ENCODE data around the gene POU2F2. TPM values are rescaled to one million over a fixed set of nuclear protein-coding genes. Genes with fewer than 3 reads are reported as not detected.

POU2F2 gene
- total and polyA plus RNA-seq, 2 experiments from 2014 or later, result 2.3 to 4.6 TPM

DNA sequence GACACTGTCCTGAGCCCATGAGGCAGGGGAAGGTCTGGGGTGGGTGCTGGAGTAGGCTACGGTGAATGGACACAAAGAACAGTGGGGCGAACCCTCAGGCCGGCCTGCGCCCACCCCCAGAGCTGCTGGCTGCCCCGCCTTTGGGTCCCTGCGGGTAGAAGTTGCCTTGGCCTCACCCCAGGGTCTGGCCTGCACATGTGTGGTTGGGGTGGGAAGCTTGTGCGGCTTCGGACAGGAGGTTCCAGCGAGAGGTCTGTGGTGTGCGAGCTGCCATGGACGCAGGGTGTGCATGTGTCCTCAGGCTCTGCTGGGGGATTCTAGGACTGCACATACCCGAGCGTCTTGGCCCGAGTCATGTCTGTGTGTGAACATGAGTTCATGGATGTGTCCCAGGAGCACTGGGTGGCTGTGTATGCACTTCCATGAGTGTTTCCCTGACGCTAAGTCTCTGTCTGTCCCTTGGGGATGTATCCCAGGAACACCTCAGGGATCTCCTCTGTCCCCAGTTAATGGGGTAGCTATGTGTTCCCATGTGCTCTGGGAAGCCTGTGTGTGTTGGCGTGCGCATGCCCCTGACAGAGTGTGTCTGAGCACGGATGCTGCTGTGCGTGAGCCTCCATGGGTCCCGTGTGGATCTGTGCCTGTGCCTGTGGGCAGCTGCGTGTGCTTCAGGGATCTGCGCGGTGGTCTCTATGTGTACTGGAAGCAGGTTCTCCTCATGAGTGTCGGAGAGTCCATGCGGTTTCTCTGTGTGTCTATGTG, 20.8 kb upstream of the POU2F2 start:
- DNase-seq (ENCODE audit: low spot score) (no peak), ATAC-seq (no peak)
- no peak overlapping the region for H3K4me3 ChIP-seq
- H3K9me2 ChIP-seq (ENCODE audit: insufficient read depth), result no peaks in the 10 kb centered on the region
- no peak overlapping the region for H3K27ac ChIP-seq (ENCODE audit: low read depth)
- H3F3A ChIP-seq (replicated peaks; ENCODE audit: low read depth), result 0 out of 2 replicates have a peak, but pooled peaks cover 9% of the 10 kb centered on the region
- Mint-ChIP-seq H3K9me3 (no peaks in the 10 kb centered on the region), H3K36me3 (ENCODE audit: low read depth) (no peaks in the 10 kb centered on the region; the same call in 2 of the 3 replicates), H3K4me1 (peaks cover 60% of the 10 kb centered on the region), H3K27ac (no peak overlapping the region), H3K27me3 (ENCODE audit: insufficient read depth, low read depth, poor library complexity) (peaks cover 29% of the 10 kb centered on the region), H3K4me3 (no peak overlapping the region; the same call in 2 of the 3 replicates)
- 0 out of 2 replicates have a peak, but pooled peaks cover 7% of the 10 kb centered on the region for H3K27me3 ChIP-seq (ENCODE audit: insufficient read depth)
- TF ChIP-seq, protein P1, sequence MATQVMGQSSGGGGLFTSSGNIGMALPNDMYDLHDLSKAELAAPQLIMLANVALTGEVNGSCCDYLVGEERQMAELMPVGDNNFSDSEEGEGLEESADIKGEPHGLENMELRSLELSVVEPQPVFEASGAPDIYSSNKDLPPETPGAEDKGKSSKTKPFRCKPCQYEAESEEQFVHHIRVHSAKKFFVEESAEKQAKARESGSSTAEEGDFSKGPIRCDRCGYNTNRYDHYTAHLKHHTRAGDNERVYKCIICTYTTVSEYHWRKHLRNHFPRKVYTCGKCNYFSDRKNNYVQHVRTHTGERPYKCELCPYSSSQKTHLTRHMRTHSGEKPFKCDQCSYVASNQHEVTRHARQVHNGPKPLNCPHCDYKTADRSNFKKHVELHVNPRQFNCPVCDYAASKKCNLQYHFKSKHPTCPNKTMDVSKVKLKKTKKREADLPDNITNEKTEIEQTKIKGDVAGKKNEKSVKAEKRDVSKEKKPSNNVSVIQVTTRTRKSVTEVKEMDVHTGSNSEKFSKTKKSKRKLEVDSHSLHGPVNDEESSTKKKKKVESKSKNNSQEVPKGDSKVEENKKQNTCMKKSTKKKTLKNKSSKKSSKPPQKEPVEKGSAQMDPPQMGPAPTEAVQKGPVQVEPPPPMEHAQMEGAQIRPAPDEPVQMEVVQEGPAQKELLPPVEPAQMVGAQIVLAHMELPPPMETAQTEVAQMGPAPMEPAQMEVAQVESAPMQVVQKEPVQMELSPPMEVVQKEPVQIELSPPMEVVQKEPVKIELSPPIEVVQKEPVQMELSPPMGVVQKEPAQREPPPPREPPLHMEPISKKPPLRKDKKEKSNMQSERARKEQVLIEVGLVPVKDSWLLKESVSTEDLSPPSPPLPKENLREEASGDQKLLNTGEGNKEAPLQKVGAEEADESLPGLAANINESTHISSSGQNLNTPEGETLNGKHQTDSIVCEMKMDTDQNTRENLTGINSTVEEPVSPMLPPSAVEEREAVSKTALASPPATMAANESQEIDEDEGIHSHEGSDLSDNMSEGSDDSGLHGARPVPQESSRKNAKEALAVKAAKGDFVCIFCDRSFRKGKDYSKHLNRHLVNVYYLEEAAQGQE (IDR thresholded peaks at IDR 0.05; ENCODE audit: unreplicated experiment), result no peak
- no peak for TF ChIP-seq EZH2phosphoT487 (IDR thresholded peaks at IDR 0.05; ENCODE audit: unreplicated experiment)
- no peak for TF ChIP-seq ZNF331 (CRISPR knock-in tag; IDR thresholded peaks at IDR 0.05; ENCODE audit: low read depth)
- no peak for TF ChIP-seq JUNB (IDR thresholded peaks at IDR 0.05; ENCODE audit: unreplicated experiment)
- TF ChIP-seq ZNF114 (CRISPR knock-in tag; IDR thresholded peaks at IDR 0.05), result no peak
- TF ChIP-seq, protein P2, sequence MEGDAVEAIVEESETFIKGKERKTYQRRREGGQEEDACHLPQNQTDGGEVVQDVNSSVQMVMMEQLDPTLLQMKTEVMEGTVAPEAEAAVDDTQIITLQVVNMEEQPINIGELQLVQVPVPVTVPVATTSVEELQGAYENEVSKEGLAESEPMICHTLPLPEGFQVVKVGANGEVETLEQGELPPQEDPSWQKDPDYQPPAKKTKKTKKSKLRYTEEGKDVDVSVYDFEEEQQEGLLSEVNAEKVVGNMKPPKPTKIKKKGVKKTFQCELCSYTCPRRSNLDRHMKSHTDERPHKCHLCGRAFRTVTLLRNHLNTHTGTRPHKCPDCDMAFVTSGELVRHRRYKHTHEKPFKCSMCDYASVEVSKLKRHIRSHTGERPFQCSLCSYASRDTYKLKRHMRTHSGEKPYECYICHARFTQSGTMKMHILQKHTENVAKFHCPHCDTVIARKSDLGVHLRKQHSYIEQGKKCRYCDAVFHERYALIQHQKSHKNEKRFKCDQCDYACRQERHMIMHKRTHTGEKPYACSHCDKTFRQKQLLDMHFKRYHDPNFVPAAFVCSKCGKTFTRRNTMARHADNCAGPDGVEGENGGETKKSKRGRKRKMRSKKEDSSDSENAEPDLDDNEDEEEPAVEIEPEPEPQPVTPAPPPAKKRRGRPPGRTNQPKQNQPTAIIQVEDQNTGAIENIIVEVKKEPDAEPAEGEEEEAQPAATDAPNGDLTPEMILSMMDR (conservative IDR thresholded peaks at IDR 0.05; ENCODE audit: low read depth in 2 of 2), result no peak
- no peak for TF ChIP-seq NANOG (IDR thresholded peaks at IDR 0.05; ENCODE audit: borderline replicate concordance)
- no peak for TF ChIP-seq POLR2AphosphoS5 (IDR thresholded peaks at IDR 0.05; ENCODE audit: low read depth)
- TF ChIP-seq, protein P3, sequence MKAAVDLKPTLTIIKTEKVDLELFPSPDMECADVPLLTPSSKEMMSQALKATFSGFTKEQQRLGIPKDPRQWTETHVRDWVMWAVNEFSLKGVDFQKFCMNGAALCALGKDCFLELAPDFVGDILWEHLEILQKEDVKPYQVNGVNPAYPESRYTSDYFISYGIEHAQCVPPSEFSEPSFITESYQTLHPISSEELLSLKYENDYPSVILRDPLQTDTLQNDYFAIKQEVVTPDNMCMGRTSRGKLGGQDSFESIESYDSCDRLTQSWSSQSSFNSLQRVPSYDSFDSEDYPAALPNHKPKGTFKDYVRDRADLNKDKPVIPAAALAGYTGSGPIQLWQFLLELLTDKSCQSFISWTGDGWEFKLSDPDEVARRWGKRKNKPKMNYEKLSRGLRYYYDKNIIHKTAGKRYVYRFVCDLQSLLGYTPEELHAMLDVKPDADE (IDR thresholded peaks at IDR 0.05), result no peak
- no peak for TF ChIP-seq EZH2 (IDR thresholded peaks at IDR 0.05; ENCODE audit: low read depth, unreplicated experiment)
- TF ChIP-seq, protein P4, sequence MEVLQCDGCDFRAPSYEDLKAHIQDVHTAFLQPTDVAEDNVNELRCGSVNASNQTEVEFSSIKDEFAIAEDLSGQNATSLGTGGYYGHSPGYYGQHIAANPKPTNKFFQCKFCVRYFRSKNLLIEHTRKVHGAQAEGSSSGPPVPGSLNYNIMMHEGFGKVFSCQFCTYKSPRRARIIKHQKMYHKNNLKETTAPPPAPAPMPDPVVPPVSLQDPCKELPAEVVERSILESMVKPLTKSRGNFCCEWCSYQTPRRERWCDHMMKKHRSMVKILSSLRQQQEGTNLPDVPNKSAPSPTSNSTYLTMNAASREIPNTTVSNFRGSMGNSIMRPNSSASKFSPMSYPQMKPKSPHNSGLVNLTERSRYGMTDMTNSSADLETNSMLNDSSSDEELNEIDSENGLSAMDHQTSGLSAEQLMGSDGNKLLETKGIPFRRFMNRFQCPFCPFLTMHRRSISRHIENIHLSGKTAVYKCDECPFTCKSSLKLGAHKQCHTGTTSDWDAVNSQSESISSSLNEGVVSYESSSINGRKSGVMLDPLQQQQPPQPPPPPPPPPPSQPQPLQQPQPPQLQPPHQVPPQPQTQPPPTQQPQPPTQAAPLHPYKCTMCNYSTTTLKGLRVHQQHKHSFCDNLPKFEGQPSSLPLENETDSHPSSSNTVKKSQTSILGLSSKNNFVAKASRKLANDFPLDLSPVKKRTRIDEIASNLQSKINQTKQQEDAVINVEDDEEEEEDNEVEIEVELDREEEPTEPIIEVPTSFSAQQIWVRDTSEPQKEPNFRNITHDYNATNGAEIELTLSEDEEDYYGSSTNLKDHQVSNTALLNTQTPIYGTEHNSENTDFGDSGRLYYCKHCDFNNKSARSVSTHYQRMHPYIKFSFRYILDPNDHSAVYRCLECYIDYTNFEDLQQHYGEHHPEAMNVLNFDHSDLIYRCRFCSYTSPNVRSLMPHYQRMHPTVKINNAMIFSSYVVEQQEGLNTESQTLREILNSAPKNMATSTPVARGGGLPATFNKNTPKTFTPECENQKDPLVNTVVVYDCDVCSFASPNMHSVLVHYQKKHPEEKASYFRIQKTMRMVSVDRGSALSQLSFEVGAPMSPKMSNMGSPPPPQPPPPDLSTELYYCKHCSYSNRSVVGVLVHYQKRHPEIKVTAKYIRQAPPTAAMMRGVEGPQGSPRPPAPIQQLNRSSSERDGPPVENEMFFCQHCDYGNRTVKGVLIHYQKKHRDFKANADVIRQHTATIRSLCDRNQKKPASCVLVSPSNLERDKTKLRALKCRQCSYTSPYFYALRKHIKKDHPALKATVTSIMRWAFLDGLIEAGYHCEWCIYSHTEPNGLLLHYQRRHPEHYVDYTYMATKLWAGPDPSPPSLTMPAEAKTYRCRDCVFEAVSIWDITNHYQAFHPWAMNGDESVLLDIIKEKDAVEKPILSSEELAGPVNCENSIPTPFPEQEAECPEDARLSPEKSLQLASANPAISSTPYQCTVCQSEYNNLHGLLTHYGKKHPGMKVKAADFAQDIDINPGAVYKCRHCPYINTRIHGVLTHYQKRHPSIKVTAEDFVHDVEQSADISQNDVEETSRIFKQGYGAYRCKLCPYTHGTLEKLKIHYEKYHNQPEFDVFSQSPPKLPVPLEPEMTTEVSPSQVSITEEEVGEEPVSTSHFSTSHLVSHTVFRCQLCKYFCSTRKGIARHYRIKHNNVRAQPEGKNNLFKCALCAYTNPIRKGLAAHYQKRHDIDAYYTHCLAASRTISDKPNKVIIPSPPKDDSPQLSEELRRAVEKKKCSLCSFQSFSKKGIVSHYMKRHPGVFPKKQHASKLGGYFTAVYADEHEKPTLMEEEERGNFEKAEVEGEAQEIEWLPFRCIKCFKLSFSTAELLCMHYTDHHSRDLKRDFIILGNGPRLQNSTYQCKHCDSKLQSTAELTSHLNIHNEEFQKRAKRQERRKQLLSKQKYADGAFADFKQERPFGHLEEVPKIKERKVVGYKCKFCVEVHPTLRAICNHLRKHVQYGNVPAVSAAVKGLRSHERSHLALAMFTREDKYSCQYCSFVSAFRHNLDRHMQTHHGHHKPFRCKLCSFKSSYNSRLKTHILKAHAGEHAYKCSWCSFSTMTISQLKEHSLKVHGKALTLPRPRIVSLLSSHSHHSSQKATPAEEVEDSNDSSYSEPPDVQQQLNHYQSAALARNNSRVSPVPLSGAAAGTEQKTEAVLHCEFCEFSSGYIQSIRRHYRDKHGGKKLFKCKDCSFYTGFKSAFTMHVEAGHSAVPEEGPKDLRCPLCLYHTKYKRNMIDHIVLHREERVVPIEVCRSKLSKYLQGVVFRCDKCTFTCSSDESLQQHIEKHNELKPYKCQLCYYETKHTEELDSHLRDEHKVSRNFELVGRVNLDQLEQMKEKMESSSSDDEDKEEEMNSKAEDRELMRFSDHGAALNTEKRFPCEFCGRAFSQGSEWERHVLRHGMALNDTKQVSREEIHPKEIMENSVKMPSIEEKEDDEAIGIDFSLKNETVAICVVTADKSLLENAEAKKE (CRISPR knock-in tag; IDR thresholded peaks at IDR 0.05), result no peak
- no peak for TF ChIP-seq STAT1 (IDR thresholded peaks at IDR 0.05; ENCODE audit: unreplicated experiment)
- peaks cover 38% of the 10 kb centered on the region for H3K4me1 ChIP-seq (ENCODE audit: insufficient read depth)
- no peaks in the 10 kb centered on the region for H3K36me3 ChIP-seq (ENCODE audit: insufficient read depth)
- no peaks in the 10 kb centered on the region for H3K79me2 ChIP-seq (replicated peaks; ENCODE audit: insufficient read depth)
- no peak overlapping the region for H2AFZ ChIP-seq
- no peak overlapping the region for H3K4me2 ChIP-seq
- H4K20me1 ChIP-seq (replicated peaks; ENCODE audit: insufficient read depth), result no peaks in the 10 kb centered on the region

All from GM23338 (cell line).